A172 (cell line): ENCODE measurements around the gene UNC13A. TPM values are rescaled to one million over a fixed set of nuclear protein-coding genes. Genes with fewer than 3 reads are reported as not detected.

Experiments
- DNase-seq: peaks from one replicate; pipeline ENCODE4 v3.0.0-alpha.2; 2015; ENCODE audit warnings: low spot score
- total RNA-seq: library from RNA; depleted of rRNA; stranded (reverse); fragments of >200 nt; shearing (Covaris generic); gene quantifications from 2 replicates; pipeline ENCODE4 v1.2.3, GENCODE V29; 2014

Gene UNC13A
- total RNA-seq, 1 experiment from 2014 or later = 6.2 TPM

DNA sequence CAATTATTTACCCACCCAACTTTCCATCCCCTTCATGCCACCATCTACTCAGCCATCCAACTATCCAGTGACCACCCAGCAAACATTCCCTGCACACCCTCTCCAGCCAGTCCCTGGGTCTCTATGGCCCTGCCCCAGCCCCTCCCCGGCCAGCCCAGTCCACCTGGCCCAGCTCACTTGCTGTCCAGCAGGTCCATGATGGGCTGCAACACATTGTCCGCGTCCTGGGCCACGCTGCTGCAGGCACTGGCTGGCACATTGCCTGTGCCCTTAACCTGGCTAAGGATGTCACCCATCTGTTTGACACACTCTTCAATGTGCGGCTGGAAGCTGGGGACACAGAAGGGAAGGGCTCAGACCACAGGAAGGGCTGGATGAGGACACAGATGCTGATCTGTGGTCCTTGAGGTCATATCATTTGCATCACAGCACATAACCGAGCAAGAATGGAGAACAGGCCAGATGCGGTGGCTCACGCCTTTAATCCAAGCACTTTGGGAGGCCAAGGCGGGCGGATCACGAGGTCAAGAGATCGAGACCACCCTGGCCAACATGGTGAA lies 61.6 kb downstream of the UNC13A start:
- DNase-seq = no peak

DNA sequence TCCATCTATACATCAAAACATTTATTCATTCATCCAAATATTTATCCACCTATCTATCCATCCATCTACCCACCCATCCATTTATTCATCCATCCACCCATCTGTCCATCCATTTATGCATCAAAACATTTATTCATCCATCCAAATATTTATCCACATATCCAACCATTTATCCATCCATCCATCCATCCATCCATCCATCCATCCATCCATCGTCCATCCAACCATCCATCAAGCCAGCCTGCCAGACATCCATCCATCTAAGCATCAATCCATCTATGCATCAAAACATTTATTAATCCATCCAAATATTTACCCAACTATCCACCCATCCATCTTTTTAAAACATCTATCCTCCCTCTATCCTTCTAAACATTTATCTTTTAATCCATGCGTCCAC lies 62.2 kb downstream of the UNC13A start:
- DNase-seq = no peak

DNA sequence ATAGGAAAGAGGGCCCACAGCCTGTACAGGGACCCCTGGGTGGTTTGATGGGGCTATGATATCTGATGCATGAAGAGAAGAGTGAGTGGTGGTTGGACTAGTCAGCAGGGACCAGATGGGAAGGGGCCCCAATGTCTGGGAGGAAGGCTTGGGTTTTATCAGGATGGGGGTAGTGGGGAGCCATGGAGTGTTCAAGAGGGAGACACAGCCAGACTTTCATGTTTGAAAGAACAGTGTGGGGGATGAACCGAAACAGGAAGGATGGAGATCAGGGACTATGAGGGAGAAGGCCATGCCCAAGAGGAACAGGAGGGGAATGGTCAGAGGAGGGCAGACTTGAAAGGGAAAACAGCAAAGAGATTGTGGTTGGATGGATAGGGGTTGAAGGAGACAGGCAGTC lies 63.1 kb downstream of the UNC13A start:
- no peak for DNase-seq

DNA sequence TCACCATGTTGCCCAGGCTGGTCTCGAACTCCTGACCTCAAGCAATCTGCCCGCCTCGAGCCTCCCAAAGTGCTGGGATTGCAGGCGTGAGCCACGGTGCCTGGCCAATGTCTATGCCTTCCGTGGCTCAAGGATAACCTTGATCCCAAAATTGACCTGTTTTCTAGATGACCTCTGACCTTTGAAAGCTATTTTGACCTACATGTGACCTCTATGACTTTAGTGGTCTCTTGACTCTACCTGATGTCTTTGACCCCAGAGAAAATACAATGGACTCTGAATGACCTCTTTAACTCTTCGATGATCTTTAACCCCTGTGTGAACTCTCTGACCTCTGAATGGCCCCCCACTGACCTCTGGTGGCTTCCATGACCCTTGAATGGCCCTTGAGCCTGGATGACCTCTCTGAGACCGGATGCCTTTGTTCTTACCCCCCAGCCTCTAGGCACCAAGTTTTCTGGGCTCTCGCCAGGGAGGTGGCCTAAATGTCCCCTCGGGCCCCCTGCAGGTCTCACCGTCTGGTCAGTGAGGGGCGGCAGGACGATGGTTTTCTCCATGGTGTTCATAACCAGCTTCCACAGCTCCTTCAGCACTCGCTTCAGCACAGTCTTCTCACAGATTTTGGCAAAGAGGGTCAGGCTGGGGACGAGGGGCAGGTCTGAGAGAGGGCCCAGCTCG lies 63.7 kb downstream of the UNC13A start:
- no peak for DNase-seq

DNA sequence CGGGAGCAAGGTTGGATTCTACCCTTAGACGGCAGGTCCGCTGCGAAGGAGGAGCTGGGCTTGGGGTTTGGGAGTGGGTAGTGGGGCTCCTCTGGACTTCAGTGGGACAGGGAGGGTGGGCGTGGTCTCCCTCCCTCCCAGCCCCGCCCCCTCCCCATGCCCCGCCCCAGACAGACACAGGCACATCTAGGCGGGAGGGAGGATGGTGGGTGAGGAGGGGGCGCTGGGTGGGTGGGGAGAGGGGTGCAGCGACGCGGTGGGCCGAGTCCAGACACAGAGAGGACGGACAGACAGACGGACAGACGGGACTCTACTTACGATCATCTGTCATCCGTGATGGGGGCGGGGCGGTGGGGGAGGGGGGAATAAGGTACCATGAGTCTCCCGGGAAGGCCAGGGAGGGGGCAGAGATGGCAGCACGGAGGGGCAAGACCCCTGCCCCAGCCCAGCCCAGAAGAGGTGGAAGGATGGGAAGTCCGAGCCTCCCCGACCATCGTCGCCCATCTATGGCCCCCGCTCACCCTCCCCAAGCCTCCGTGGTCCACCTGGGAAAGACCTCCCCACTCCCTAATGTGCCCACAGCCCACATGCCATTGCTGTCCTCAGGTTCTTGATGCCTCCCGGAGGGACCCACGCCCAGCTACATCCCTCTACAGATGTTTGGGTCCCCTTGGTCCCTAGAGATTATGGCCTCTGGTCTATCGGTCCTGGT lies 64.8 kb downstream of the UNC13A start:
- DNase-seq = no peak

DNA sequence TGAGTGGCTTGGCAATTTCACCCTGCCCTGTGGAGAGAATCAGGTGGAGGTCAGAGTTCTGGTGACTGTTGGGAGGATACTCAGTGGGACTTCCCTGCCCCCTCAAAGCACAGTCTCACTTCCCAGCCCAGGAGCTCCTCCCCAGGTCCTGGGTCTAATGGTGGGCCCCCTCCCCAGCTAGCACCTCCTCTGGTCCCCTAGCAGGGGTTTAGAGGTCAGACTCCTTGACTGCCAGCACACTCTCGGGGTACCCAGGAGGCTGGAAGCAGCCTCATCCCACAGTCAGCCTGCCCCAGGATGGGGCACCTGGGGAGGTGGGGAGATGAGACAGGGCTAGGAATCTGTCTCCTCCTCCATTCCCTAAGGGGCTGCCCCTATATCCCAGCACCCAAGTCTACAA lies 67.5 kb downstream of the UNC13A start:
- DNase-seq = no peak

DNA sequence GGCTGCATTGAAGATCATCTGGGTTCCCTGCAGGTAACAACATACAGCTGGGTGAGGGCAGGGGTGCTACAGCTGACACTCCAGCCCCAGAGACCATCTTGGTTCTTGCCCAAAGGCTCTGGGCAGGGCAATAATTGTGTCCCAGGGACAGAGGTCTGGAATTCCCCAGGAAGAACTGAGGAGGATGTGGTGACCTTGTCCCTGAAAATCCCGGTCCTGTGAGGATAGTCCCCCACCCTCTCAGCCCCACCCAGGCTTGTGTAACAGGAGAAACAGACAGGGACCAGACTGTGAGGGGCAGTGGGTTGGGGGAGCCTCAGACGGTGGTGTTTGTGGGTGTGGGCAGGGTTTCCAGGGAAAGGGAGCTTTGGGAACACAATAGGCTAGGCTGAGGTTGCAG lies 69.2 kb downstream of the UNC13A start:
- DNase-seq = peak; percentile 47

DNA sequence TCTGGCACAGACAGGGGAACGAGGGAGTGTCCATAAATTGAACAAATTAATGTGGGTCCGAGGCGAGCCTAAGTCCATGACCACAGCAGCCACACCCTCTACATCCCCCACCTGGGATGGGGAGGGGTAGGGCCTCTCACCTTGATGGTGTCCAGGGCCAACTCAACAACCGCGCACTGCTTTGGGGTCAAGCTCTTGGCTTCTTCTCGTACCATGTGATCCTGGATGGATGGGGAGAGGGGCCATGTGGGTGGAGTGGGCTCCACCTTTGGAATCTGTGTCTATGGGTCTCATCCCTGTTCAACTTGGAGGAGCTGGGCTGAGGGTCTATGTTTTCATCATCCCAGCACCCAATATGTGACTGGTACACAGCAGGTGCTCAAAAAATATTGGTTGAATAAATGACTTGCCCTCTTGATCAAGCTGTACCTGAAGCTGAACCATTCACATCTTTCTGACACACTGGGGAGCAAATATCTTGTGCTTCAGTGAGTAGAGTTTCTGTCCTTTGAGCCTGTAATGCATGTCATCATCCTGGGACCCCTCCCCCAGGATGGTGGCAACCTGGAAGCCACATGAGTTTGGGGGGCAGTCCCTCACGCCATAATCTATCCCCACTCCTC lies 69.8 kb downstream of the UNC13A start:
- DNase-seq = no peak

DNA sequence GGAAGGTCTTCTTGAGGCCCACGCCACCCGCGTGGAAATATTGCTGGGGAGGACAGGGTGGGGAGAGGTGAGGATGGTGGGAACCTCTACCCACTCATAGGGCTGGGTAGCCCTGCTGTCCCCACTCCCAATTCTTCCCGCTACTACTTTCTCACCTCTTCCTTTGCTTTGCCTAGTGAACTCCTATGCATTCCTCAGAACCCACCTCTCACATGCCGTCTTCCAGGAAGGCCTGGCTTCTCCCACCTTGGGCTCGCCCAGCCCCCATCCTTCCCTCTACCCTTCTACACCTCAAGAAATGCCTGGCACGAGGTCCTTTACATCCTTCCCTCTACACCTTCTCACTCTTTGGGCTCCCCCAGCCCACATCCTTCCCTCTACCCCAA lies 70.4 kb downstream of the UNC13A start:
- DNase-seq = no peak

DNA sequence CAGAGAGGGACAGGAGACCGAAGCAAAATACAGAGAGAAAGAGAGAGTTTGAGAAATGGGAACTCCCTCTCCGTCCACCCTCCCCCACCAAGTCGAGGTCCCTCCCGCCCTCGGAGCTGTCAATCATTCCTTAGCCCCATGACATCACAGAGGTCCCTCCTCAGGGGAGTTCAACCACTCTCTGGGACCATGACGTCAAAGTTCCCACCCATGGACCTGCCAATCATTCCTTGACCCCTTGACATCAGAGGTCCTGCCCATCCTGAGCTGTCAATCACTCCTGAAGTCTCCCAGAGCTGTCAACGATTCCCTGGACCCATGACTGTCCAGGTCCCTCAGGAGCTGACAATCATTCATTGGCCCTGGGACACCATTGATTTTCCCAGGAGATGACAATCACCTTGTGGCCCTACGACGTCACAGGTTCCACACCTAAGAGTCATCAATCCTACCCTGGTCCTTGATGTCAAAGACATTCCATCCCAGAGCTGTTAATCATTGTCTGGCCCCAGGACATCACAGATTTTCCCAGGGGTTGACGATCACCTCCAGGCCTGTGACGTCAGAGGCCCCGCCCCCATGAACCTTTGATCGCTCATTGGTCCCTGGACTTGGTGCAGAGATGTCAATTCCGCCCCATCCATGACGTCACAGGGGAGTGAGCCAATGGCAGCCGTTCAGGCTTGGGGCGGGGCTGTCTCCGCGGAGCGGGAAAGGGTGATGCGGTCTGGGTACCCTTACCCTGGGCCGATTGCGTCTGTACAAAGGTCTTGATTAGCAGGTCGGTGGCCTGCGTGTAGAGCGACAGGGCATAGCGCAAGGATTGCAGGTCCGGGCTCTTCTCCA lies 71.0 kb downstream of the UNC13A start:
- peak; percentile 15 for DNase-seq

DNA sequence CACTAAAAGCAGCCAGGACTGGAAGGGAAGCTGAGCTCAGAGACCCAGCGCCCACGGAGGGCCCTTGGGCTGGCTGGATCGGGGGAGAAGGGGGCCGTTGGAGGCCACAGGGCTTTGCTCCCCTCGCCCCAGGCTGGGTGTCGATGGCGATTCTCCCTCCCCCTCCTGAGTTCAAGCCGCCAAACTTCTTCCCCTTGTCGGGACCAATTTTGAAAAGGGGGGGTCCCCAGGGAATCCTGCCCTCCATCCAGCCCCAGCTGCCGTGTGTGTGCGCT lies 71.5 kb downstream of the UNC13A start:
- DNase-seq = no peak

DNA sequence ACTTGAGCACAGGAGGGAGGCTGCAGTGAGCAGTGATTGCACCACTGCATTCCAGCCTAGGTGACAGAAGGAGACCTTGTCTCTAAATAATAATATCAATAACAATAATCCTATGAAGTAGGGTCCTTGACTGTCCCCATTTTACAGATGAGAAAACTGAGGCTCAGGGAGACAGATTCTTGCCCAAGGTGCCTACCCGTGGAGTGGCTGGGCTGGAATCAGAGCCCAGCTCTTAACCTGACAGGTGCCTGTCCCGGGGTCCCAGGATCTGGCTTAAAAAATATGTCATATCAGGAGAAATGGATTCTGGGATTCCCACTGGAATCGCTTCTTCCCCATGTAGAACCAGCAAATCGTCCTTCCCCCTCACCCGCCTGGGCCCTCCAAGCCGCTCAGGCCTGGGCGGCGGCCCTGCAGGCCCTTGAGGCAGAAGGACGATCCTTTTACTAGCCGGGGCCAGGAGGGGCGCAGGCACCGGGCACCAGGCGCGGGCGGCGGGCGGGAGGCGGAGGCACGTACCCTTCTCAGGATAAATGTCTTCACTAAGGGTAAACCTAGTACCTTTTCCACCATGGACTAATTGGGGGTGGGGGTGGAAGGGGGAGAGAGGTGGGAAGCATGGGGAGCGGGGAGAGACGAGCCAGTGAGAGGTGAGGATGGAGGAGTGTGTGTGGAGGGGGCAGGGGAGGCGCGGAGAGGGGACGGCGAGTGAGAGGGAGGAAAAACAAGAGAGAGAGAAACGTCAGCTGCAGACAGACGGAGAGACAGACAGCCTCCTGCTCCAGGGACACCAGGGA lies 72.1 kb downstream of the UNC13A start:
- DNase-seq = no peak

DNA sequence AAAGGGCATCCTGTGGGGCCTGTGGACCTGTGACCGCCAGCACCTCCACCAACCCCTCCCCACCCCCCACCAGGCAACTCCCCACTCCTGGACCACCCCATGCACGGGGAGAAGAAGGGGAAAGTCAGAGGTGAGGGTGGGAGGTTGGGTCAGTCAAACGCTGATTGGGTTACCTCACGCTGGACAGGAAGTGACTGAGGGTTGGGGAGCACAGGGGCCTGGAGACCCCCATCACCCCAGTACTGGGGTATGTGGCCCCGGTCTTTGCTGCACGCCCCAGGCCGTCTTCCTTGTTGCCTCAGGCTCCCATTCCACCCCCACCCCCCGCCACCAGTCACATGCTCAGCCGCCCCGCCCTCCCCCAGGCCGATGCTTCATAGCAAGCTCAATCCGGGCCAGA lies 73.7 kb downstream of the UNC13A start:
- DNase-seq = no peak

DNA sequence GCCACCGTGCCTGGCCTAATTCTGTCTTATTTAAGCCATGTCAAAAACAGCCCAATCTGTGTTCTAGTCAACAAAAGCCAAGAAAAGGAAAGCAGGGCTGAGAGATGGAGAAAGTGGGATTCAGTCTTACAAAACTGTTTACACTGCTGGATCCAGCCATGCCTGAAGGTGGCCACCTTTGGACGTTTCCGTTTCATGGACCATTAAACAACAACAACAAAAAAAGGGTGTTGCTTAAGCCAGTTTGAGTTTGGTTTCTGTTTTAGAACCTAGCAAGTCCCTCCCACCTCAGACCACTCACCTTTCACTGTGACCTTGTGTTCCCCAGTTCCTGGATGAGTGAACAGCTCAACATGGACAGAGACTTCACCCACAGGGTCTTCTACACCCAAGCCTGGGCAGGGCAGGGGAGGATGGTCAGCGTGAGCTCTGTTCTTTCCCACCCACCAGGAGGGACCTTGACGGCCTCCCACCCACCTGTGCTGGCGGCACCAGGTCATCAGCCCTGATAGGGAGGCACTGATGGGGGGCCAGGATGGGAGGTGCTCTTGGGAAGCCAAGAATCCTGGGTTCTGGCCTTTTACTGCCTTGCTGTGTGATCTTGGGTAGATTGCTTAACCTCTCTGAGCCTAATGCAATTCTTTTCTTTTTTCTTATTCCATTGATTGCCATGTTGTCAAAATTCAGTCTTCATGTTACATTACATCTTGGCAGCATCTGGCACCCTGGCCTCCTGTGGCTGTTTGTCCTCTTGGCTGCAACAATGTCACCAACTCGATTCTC lies 76.5 kb downstream of the UNC13A start:
- DNase-seq = no peak

DNA sequence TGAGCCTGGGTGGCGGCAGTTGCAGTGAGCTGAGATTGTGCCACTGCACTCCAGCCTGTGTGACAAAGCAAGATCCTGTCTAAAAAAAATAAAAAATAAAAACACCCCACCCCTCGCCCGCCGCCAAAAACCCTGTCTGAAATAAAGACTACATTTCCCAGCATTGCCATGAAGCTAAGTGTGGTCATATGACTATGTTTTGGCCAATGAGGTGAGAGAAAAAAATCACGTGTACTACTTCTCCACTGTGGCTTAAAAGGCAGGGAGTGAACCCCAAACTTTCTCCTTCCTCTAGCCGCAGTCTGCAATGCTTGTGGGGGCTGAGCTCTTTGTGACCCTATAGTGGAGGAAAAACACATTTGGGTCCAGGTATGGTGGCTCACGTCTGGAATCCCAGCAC lies 77.8 kb downstream of the UNC13A start:
- DNase-seq = peak; percentile 67

DNA sequence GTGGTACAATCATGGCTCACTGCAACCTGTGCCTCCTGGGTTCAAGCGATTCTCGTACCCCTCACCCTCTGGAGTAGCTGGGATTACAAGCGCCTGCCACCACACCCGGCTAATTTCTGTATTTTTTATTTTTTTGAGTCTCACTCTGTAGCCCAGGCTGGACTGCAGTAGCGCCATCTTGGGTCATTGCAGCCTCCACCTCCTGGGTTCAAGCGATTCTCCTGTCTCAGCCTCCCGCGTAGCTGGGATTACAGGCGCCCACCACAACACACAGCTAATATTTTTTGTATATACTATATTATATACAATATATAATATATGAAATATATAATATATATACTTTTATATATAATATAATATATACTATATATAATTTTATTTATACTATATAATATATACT lies 80.2 kb downstream of the UNC13A start:
- DNase-seq = no peak

DNA sequence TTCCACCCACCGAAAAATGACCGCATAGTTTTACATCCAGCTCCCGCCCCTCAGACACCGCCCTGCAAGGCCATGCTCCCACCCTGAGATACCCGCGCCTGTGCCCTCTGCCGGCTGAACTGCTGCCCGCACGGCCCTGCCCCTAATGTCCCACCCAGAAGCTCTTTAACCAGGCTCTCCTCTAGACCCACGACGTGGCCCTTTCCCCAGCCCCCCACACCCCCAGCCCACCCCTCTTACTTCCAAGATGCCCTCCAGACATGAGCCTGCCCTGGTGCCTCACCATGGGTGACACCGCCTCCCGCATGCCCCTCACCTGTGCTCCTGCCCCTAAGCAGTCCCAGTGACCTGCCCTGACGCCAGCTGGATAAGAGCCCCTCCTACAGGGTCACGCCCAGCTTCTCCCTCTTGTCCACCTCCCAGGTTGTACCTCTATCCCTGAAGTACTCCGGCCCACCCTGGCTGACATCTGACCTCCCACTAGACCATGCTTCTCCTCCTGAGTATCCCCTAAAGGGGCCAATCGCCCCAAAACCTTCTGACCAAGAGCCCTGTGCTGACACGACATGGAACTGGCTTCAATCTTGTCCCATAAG lies 81.5 kb downstream of the UNC13A start:
- DNase-seq = no peak

DNA sequence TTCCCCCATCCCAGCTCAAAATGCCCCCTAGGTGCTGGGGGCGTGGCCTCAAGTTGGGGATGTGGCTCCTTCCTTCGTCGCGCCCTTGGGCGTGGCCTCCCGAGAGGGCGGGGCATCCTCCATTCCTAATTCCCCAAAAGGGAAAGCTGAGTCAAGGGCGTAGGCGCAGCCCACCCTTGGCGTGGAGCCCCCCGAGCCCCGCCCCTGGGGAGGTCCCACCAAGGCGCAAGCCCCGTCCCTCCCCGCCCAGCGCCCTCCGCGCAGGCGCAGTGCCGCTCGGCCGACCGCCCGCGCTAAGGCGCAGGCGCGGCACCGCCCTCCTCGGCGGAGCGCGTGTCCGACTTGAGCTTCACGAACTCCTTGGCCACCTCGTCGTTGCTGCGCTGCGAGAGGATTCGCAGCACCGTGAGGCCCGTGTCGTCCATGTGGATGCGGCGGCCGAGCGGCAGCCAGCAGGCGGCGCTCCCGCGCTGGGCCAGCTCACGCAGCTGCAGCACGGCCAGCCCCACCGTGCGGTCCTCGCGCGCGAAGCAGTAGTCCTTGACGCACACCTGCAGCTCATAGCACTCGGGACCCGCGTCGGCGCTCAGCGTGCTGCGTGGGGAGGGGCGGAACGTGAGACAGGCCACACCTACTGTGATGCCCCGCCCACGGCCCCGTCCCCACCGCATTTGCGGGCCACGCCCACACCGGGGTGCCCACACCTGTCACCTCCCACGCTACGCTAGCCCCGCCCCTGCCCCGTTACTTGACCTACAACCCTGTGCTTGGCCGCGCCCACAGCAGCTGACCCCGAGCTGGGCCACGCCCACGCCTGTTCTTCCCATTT lies 82.2 kb downstream of the UNC13A start:
- peak; percentile 83 for DNase-seq

DNA sequence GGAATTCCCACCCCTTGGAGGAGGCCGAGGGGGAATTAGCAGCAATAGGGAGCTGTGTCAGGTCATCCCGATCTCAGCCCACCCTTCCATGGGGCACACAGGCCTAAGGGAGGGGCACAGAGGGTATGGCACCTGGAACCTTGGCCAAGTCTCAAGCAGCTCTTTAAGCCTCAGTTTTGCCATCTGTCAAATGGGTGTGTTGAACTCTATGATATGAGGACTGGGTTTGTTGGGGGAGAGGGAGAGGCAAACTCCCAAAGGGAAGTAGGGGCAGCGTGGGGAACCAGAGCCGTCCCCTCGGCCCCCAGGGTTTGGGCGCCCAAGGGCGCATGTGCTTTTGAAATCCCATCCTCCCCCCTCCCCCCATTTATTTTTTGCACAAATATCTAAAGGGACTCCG lies 83.0 kb downstream of the UNC13A start:
- no peak for DNase-seq
